Measurements from ENCODE around the gene EFCAB5.

DNA sequence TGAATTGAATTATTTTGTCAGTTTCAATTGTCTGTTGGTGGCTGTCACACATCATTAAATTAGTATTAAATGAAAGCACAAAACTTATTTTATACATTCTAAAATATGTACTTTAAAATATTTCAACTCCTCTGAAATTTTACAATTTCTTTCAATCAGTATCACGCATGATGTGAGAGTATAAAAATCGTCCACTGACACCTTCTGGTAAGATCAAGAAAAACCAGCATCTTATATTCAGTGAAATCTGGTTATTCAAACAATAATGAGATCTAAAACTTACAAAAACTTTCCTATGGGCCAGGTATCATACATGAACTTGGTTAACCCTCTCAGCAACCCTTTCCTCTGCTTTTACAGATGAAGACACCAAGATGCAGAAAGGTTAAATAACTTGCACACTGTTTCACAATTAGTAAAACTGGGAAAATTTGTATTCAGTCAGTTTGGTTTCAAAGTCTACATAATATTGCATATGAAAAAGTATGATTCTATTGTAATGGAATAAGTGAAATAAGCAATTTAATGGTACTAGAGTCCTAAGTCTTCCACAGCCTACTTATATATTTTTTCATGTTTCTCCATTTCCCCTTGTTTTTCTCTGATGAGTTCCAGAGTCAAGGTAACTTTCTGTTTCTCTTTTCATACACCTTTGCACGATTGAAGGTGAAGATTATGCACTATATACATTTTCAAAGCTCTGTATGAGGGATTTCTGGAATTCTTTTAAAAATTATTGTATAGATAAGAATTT, 58.7 kb downstream of the EFCAB5 start:
- TF ChIP-seq, protein P1, sequence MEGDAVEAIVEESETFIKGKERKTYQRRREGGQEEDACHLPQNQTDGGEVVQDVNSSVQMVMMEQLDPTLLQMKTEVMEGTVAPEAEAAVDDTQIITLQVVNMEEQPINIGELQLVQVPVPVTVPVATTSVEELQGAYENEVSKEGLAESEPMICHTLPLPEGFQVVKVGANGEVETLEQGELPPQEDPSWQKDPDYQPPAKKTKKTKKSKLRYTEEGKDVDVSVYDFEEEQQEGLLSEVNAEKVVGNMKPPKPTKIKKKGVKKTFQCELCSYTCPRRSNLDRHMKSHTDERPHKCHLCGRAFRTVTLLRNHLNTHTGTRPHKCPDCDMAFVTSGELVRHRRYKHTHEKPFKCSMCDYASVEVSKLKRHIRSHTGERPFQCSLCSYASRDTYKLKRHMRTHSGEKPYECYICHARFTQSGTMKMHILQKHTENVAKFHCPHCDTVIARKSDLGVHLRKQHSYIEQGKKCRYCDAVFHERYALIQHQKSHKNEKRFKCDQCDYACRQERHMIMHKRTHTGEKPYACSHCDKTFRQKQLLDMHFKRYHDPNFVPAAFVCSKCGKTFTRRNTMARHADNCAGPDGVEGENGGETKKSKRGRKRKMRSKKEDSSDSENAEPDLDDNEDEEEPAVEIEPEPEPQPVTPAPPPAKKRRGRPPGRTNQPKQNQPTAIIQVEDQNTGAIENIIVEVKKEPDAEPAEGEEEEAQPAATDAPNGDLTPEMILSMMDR (IDR thresholded peaks at IDR 0.05; ENCODE audit: insufficient read depth, low read length, poor library complexity, severe bottlenecking): peak; percentile 13
- no peak for TF ChIP-seq EZH2phosphoT487 (conservative IDR thresholded peaks at IDR 0.05; ENCODE audit: low read length)
